Mesendoderm (in vitro differentiated cells): ENCODE data around the gene SGIP1.
A peak's percentile ranks its signal among the peaks of the same experiment; 100 is the strongest.

Experiments used
- DNase-seq: peaks from one replicate; pipeline ENCODE4 v3.0.0; 2013
- H2AK5ac ChIP-seq: 2 replicates; pipeline ENCODE4 v1.6.1; 2013; ENCODE audit warnings: low read length, inconsistent platforms
- H2BK120ac ChIP-seq: 2 replicates; pipeline ENCODE4 v1.6.1; 2013; ENCODE audit warnings: low read depth, mild to moderate bottlenecking, low read length, moderate library complexity, mixed read lengths
- H2BK15ac ChIP-seq: replicated peaks from 2 replicates; pipeline ENCODE4 v1.6.1; 2013; ENCODE audit warnings: low read depth, mild to moderate bottlenecking, moderate library complexity
- H2BK5ac ChIP-seq: 2 replicates; pipeline ENCODE4 v1.6.1; 2013; ENCODE audit warnings: low read length, inconsistent platforms
- H3K18ac ChIP-seq: 2 replicates; pipeline ENCODE4 v1.6.1; 2013; ENCODE audit warnings: mild to moderate bottlenecking, low read length, mixed read lengths
- H3K23ac ChIP-seq: one replicate; pipeline ENCODE4 v1.6.1; 2013; ENCODE audit warnings: low read length
- H3K27ac ChIP-seq: 2 replicates; pipeline ENCODE4 v1.5.1; 2013; ENCODE audit warnings: low read depth, mild to moderate bottlenecking, inconsistent platforms, low read length, moderate library complexity
- H3K27me3 ChIP-seq: 2 replicates; pipeline ENCODE4 v1.6.1; 2013; ENCODE audit warnings: low read length, control low read depth, mild to moderate bottlenecking, inconsistent platforms; ENCODE audit not compliant: insufficient read depth, poor library complexity
- H3K36me3 ChIP-seq: 2 replicates; pipeline ENCODE4 v1.6.1; 2013; ENCODE audit warnings: low read length, inconsistent platforms; ENCODE audit not compliant: control insufficient read depth, insufficient read depth
- H3K4ac ChIP-seq: one replicate; pipeline ENCODE4 v1.6.1; 2013; ENCODE audit warnings: low read depth, mild to moderate bottlenecking, low read length, moderate library complexity
- H3K4me1 ChIP-seq: 2 replicates; pipeline ENCODE4 v1.6.1; 2013; ENCODE audit warnings: low read depth, low read length, inconsistent platforms; ENCODE audit not compliant: control insufficient read depth
- H3K4me2 ChIP-seq: 2 replicates; pipeline ENCODE4 v1.6.1; 2013; ENCODE audit warnings: low read length
- H3K4me3 ChIP-seq: 2 replicates; pipeline ENCODE4 v1.5.1; 2013; ENCODE audit warnings: mild to moderate bottlenecking, low read length
- H3K56ac ChIP-seq: one replicate; pipeline ENCODE4 v1.6.1; 2013; ENCODE audit warnings: low read length
- H3K79me1 ChIP-seq: 2 replicates; pipeline ENCODE4 v1.6.1; 2013; ENCODE audit warnings: low read length, inconsistent platforms
- H3K79me2 ChIP-seq: 2 replicates; pipeline ENCODE4 v1.6.1; 2013; ENCODE audit warnings: mild to moderate bottlenecking, low read length; ENCODE audit not compliant: control insufficient read depth, insufficient read depth
- H3K9ac ChIP-seq: 2 replicates; pipeline ENCODE4 v1.6.1; 2013; ENCODE audit warnings: low read length, inconsistent platforms
- H4K5ac ChIP-seq: one replicate; pipeline ENCODE4 v1.6.1; 2013; ENCODE audit warnings: low read length
- H4K8ac ChIP-seq: one replicate; pipeline ENCODE4 v1.6.1; 2013; ENCODE audit warnings: low read depth, mild to moderate bottlenecking, control low read depth, low read length, moderate library complexity
- WGBS: extraction: QIAGEN DNeasy Blood & Tissue Kit; methylation state at CpG from one replicate; pipeline ENCODE4 v1.1.7; 2013; ENCODE audit warnings: low lambda C conversion rate, missing lambda C conversion rate; ENCODE audit not compliant: insufficient coverage; ENCODE audit errors: extremely low coverage; 5-methylcytosine and 5-hydroxymethylcytosine counted together

The SGIP1 gene

GRCh38 chr1:66532798-66533783 is 862 bp upstream of the SGIP1 start:
- Histone ChIP-seq H3K23ac (no peak overlapping the region), H3K79me2 (no peaks in the 10 kb centered on the region), H3K56ac (peak overlapping the region; percentile 75), H3K27me3 (no peaks in the 10 kb centered on the region), H3K4me2 (peak overlapping the region; percentile 93), H2BK15ac (no peak overlapping the region), H3K4ac (peak overlapping the region; percentile 27), H2AK5ac (no peak overlapping the region), H3K4me1 (no peaks in the 10 kb centered on the region), H3K27ac (no peak overlapping the region), H3K4me3 (peak overlapping the region; percentile 50), H4K5ac (no peak overlapping the region), H2BK5ac (no peak overlapping the region), H3K9ac (peak overlapping the region; percentile 57), H4K8ac (no peak overlapping the region), H3K18ac (peak overlapping the region; percentile 64), H2BK120ac (peak overlapping the region; percentile 20), H3K79me1 (no peaks in the 10 kb centered on the region), H3K36me3 (no peaks in the 10 kb centered on the region)
- WGBS = no CpG with 5 or more reads among the region's 50 CpGs
- peak; percentile 47 for DNase-seq

- Histone ChIP-seq H2BK15ac (no peak overlapping the region), H3K79me2 (no peaks in the 10 kb centered on the region), H2BK5ac (no peak overlapping the region), H3K27ac (no peak overlapping the region), H4K8ac (no peak overlapping the region), H4K5ac (no peak overlapping the region), H3K27me3 (no peaks in the 10 kb centered on the region), H3K4me1 (no peaks in the 10 kb centered on the region), H3K56ac (no peak overlapping the region), H2AK5ac (no peak overlapping the region), H3K79me1 (no peaks in the 10 kb centered on the region), H3K9ac (no peak overlapping the region), H3K23ac (no peak overlapping the region), H3K4ac (no peak overlapping the region), H2BK120ac (no peak overlapping the region), H3K36me3 (no peaks in the 10 kb centered on the region), H3K4me3 (no peak overlapping the region), H3K4me2 (no peak overlapping the region), H3K18ac (no peak overlapping the region)
- WGBS = no CpG with 5 or more reads among the region's 2 CpGs
- DNase-seq = no peak
Observed at GRCh38 chr1:66535061-66535460, 1.1 kb downstream of the SGIP1 start.

GRCh38 chr1:66535853-66536252 is 1.9 kb downstream of the SGIP1 start:
- H3K4me2 ChIP-seq = no peak overlapping the region
- no peak overlapping the region for H3K23ac ChIP-seq
- peaks cover 2% of the 10 kb centered on the region for H3K4me1 ChIP-seq
- WGBS = no CpG with 5 or more reads among the region's 1 CpG
- no peak for DNase-seq
- no peak overlapping the region for H4K8ac ChIP-seq
- no peaks in the 10 kb centered on the region for H3K36me3 ChIP-seq
- no peak overlapping the region for H3K4me3 ChIP-seq
- no peak overlapping the region for H4K5ac ChIP-seq
- H3K27me3 ChIP-seq = no peaks in the 10 kb centered on the region
- H3K27ac ChIP-seq = no peak overlapping the region
- H2BK15ac ChIP-seq = no peak overlapping the region
- no peak overlapping the region for H3K4ac ChIP-seq
- no peak overlapping the region for H2BK5ac ChIP-seq
- no peak overlapping the region for H2BK120ac ChIP-seq
- H3K56ac ChIP-seq = no peak overlapping the region
- no peak overlapping the region for H3K18ac ChIP-seq
- no peaks in the 10 kb centered on the region for H3K79me2 ChIP-seq
- H2AK5ac ChIP-seq = no peak overlapping the region
- no peaks in the 10 kb centered on the region for H3K79me1 ChIP-seq
- H3K9ac ChIP-seq = no peak overlapping the region

GRCh38 chr1:66537718-66538117 is 3.8 kb downstream of the SGIP1 start:
- no peak overlapping the region for H3K4me3 ChIP-seq
- no peak overlapping the region for H2BK5ac ChIP-seq
- WGBS = no CpG with 5 or more reads among the region's 1 CpG
- no peak overlapping the region for H3K9ac ChIP-seq
- H3K4me2 ChIP-seq = no peak overlapping the region
- no peaks in the 10 kb centered on the region for H3K27me3 ChIP-seq
- H3K36me3 ChIP-seq = no peaks in the 10 kb centered on the region
- no peak overlapping the region for H4K5ac ChIP-seq
- no peak overlapping the region for H3K4ac ChIP-seq
- no peak for DNase-seq
- no peak overlapping the region for H4K8ac ChIP-seq
- no peak overlapping the region for H3K23ac ChIP-seq
- no peak overlapping the region for H3K27ac ChIP-seq
- H3K79me2 ChIP-seq = no peaks in the 10 kb centered on the region
- no peak overlapping the region for H3K56ac ChIP-seq
- no peak overlapping the region for H2BK120ac ChIP-seq
- no peak overlapping the region for H2BK15ac ChIP-seq
- H3K4me1 ChIP-seq = peaks cover 2% of the 10 kb centered on the region
- H3K79me1 ChIP-seq = no peaks in the 10 kb centered on the region
- no peak overlapping the region for H2AK5ac ChIP-seq
- H3K18ac ChIP-seq = no peak overlapping the region

- H3K79me1 ChIP-seq = no peaks in the 10 kb centered on the region
- WGBS = no CpG with 5 or more reads among the region's 1 CpG
- H3K4ac ChIP-seq = no peak overlapping the region
- no peak overlapping the region for H3K9ac ChIP-seq
- peak; percentile 73 for DNase-seq
- no peak overlapping the region for H2BK5ac ChIP-seq
- no peak overlapping the region for H3K4me3 ChIP-seq
- no peak overlapping the region for H2BK120ac ChIP-seq
- H3K23ac ChIP-seq = no peak overlapping the region
- no peak overlapping the region for H3K56ac ChIP-seq
- H3K27ac ChIP-seq = no peak overlapping the region
- no peaks in the 10 kb centered on the region for H3K36me3 ChIP-seq
- H3K4me2 ChIP-seq = no peak overlapping the region
- no peak overlapping the region for H2BK15ac ChIP-seq
- no peak overlapping the region for H4K8ac ChIP-seq
- H3K27me3 ChIP-seq = no peaks in the 10 kb centered on the region
- H4K5ac ChIP-seq = no peak overlapping the region
- peaks cover 2% of the 10 kb centered on the region for H3K4me1 ChIP-seq
- peak overlapping the region; percentile 41 for H3K18ac ChIP-seq
- no peak overlapping the region for H2AK5ac ChIP-seq
- H3K79me2 ChIP-seq = no peaks in the 10 kb centered on the region
Observed at GRCh38 chr1:66539491-66539890, 5.5 kb downstream of the SGIP1 start.
